ENCODE results near the gene FAM216B. TPM values are rescaled to one million over a fixed set of nuclear protein-coding genes. Genes with fewer than 3 reads are reported as not detected.
A peak's percentile ranks its signal among the peaks of the same experiment; 100 is the strongest.

The FAM216B gene
- total and polyA plus RNA-seq, 2 of the 13 experiments (the other 11 are each of a cell fraction or from before 2014, with no cell fraction given), result not detected

DNA sequence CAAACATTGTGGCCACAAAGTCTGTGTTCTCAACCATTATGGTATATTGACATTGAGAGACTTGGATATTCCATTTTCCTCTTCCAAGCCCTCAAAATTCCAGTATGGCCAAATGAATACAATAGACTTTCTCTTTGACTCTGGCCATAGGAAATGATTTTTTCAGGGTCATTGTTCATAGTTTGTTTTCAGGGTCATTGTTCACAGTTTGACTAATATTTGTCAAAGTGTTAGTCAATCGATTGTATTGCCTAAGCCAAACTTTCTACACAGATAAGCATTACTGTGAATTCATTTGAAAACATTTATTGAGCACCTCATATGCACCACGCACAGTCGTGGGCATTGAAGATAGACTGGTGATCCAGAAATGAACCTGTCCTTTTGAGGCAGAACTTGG lies 22.9 kb upstream of the FAM216B start:
- Histone ChIP-seq H2AFZ (ENCODE audit: low read length) (no peak overlapping the region), H3K9ac (ENCODE audit: insufficient read depth, low read depth, low read length) (no peak overlapping the region), H3K4me2 (ENCODE audit: low read depth, low read length) (no peak overlapping the region), H3K4me3 (replicated peaks in 1 of 3; ENCODE audit: insufficient read depth in 1 of 3, low read depth in 2 of 3, low read length in 3 of 3) (no peak overlapping the region), H3K9me3 (ENCODE audit: low read length) (no peaks in the 10 kb centered on the region; the same call in 1 of the 2 replicates), H3K27me3 (ENCODE audit: control insufficient read depth in 1 of 2, insufficient read depth in 2 of 2, low read length in 2 of 2) (no peaks in the 10 kb centered on the region), H3K4me1 (ENCODE audit: insufficient read depth, low read length) (no peaks in the 10 kb centered on the region), H3K79me2 (ENCODE audit: insufficient read depth, low read length) (no peaks in the 10 kb centered on the region), H3K36me3 (replicated peaks in 1 of 2; ENCODE audit: control insufficient read depth in 1 of 2, insufficient read depth in 2 of 2, low read length in 2 of 2) (no peaks in the 10 kb centered on the region), H3K27ac (ENCODE audit: extremely low read length, insufficient read depth, low read length) (no peak overlapping the region), H4K20me1 (ENCODE audit: insufficient read depth, low read length) (no peaks in the 10 kb centered on the region)
- in situ Hi-C loops (cut with HindIII; ENCODE audit: extremely low pct_ligation_motif_present, low pct_unique_long_range_greater_than_20kb) (no loop called here), intact Hi-C loops (cut with micrococcal nuclease; ENCODE audit: unreplicated experiment) (no loop called here)
- no peak for FAIRE-seq
- ChIA-PET CTCF (ENCODE audit: low intra/inter-chr PET ratio, low total read pairs) (no interaction called here), POLR2A (no interaction called here)
- peak; percentile 68 for ATAC-seq
- peak; percentile 39 for DNase-seq (ENCODE audit: low spot score)
- 2% methylated on average over 3 of the region's 3 CpGs for WGBS (ENCODE audit: low lambda C conversion rate)
- BruUV-seq (replicated peaks), result no TSS peak
- TF ChIP-seq CEBPB (IDR thresholded peaks at IDR 0.05; ENCODE audit: borderline replicate concordance, low read depth, low read length) (peak; percentile 55; the same call in 1 of the 2 replicates), TBX3 (IDR thresholded peaks at IDR 0.05; ENCODE audit: borderline replicate concordance) (peak; percentile 43; the same call in 1 of the 2 replicates), FOXP1 (IDR thresholded peaks at IDR 0.05) (no peak), FOXP1 (CRISPR knock-in tag; IDR thresholded peaks at IDR 0.05) (peak; percentile 57; the same call in 1 of the 2 replicates), ZFAT (CRISPR knock-in tag; conservative IDR thresholded peaks at IDR 0.05) (no peak), SOX5 (CRISPR knock-in tag; IDR thresholded peaks at IDR 0.05; ENCODE audit: borderline replicate concordance) (peak; percentile 91), ZNF644 (CRISPR knock-in tag; IDR thresholded peaks at IDR 0.05; ENCODE audit: low read depth) (peak; percentile 23; the same call in 1 of the 2 replicates), ARID5B (CRISPR knock-in tag; IDR thresholded peaks at IDR 0.05) (0 out of 2 replicates have a peak, but pooled peaks have one; percentile 23), SOX13 (IDR thresholded peaks at IDR 0.05) (peak; percentile 77), SOX13 (CRISPR knock-in tag; conservative IDR thresholded peaks at IDR 0.05 in 1 of 2, IDR thresholded peaks at IDR 0.05 in 1 of 2) (peak in 1 of 2 experiments; percentile 95; a peak in 2 of 4 replicates), HHEX (CRISPR knock-in tag; IDR thresholded peaks at IDR 0.05) (peak; percentile 53), NONO (IDR thresholded peaks at IDR 0.05) (no peak), NONO (CRISPR knock-in tag; conservative IDR thresholded peaks at IDR 0.05) (no peak), ZNF3 (CRISPR knock-in tag; IDR thresholded peaks at IDR 0.05) (0 out of 2 replicates have a peak, but pooled peaks have one; percentile 50), GATAD2A (CRISPR knock-in tag; IDR thresholded peaks at IDR 0.05) (peak; percentile 56; the same call in 1 of the 2 replicates)
- TF ChIP-seq, protein P1, sequence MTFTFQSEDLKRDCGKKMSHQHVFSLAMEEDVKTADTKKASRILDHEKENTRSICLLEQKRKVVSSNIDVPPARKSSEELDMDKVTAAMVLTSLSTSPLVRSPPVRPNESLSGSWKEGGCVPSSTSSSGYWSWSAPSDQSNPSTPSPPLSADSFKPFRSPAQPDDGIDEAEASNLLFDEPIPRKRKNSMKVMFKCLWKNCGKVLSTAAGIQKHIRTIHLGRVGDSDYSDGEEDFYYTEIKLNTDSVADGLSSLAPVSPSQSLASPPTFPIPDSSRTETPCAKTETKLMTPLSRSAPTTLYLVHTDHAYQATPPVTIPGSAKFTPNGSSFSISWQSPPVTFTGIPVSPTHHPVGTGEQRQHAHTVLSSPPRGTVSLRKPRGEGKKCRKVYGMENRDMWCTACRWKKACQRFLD (CRISPR knock-in tag; IDR thresholded peaks at IDR 0.05; ENCODE audit: borderline replicate concordance), result no peak
- TF ChIP-seq, protein P2, sequence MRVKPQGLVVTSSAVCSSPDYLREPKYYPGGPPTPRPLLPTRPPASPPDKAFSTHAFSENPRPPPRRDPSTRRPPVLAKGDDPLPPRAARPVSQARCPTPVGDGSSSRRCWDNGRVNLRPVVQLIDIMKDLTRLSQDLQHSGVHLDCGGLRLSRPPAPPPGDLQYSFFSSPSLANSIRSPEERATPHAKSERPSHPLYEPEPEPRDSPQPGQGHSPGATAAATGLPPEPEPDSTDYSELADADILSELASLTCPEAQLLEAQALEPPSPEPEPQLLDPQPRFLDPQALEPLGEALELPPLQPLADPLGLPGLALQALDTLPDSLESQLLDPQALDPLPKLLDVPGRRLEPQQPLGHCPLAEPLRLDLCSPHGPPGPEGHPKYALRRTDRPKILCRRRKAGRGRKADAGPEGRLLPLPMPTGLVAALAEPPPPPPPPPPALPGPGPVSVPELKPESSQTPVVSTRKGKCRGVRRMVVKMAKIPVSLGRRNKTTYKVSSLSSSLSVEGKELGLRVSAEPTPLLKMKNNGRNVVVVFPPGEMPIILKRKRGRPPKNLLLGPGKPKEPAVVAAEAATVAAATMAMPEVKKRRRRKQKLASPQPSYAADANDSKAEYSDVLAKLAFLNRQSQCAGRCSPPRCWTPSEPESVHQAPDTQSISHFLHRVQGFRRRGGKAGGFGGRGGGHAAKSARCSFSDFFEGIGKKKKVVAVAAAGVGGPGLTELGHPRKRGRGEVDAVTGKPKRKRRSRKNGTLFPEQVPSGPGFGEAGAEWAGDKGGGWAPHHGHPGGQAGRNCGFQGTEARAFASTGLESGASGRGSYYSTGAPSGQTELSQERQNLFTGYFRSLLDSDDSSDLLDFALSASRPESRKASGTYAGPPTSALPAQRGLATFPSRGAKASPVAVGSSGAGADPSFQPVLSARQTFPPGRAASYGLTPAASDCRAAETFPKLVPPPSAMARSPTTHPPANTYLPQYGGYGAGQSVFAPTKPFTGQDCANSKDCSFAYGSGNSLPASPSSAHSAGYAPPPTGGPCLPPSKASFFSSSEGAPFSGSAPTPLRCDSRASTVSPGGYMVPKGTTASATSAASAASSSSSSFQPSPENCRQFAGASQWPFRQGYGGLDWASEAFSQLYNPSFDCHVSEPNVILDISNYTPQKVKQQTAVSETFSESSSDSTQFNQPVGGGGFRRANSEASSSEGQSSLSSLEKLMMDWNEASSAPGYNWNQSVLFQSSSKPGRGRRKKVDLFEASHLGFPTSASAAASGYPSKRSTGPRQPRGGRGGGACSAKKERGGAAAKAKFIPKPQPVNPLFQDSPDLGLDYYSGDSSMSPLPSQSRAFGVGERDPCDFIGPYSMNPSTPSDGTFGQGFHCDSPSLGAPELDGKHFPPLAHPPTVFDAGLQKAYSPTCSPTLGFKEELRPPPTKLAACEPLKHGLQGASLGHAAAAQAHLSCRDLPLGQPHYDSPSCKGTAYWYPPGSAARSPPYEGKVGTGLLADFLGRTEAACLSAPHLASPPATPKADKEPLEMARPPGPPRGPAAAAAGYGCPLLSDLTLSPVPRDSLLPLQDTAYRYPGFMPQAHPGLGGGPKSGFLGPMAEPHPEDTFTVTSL (CRISPR knock-in tag; IDR thresholded peaks at IDR 0.05; ENCODE audit: borderline replicate concordance), result peak; percentile 44; the same call in 1 of the 2 replicates

Data from HepG2 (cell line).